NCI-H1048 (cell line): ENCODE results near the gene TCERG1L.
"Not testable (repeated sequence)": the region's sequence is repeated elsewhere in the genome, so short reads cannot be mapped to it uniquely, and the experiment has no call there.

ENCODE experiments used
- DNase-seq: peaks from one replicate; lab custom pipeline; 2025; lab: John Stamatoyannopoulos, UW

Gene TCERG1L

DNA sequence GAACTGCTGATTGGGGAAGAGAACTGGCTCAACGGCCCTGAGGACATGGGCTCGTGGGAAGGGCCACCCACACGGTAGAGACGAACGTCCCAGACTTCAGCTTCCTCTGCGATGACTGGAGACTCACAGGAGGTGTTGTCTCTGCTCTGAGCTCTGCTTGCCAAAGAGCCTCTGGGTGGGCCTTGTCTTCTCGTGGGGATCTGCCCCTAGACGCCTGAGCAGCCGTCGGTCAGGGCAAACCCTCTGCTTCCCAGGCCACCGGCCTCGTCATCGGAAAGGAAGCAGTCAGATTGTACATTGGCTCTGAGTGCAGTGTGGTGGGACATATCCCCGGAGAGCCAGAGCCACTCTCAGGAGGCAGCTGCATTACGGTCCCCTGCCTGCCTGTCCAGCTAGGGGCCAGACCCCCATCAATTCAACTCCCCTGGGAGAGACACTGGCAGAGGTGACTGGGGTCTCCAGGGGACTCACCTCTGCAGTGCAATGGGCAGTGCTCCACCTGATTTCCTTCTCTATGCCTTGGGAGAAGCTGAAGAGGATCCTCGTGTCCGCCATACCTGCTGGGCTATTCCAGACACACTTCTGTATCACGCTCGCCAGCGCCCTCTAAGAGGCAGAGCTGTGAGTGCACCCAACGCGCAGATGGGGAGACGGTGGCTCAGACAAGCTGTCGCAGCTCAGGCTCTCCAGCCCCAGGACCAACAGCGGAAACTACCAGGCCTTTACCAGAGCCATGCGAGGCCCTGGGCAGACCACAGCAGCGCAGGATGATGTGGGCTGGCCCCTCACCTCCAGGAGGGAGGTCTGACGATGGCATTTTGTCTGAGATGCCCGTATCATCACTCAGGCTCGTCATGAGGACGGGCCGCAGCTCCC, 227.4 kb downstream of the TCERG1L start:
- DNase-seq, result no peak

DNA sequence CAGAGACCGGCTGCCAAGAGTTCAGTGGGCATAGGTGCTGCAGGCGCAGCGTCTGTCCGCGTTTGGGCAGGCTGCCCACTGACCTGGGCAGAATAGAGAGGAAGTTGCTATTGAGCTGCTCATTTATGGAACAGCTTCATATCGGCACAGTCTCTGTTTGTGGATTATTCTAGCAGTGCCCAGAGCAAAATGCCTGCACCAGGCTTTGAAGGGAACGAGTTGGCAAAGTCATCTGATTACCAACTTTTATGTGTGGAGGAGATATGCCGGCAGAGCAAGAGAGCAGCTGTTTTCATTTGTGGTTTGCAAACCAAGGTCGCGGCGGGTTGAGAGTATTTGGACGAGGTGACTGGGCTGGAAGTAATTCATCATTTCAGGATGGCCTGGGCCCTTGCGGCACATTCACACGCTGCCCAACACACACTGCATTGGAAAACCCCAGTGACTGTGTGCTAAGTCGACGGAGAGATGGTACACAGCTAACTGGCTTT, 228.5 kb downstream of the TCERG1L start:
- DNase-seq, result no peak

DNA sequence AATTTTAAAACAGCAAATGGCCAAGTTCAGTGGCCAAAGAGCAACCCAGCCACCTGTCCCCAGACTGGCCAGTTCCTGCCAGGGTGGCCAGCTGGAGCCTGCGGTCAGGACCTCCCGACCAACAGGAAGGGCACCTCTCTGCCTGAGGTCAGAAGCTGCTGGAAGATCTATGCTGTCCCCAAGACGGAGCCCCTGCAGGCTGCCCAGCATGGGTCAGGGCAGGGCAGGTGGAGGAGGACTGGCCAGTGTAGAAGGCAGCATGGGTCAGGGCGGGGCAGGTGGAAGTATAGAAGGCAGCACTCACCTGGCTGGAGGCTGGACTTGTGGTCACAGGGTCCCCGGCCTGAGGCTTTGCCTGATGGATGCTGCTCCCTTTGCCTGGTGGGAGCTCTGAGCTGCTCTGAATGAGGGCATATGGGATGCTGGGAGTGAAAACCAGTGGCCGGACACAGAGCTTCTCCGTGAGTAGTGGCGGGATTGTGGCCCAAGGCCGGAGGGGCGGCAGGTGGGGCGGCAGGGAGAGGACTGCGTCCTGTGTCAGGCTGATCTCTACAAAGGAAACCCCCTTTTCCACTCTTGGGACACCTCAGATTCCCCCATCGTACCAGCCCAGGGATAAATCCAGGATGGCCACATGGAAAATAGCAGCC, 229.2 kb downstream of the TCERG1L start:
- no peak for DNase-seq

DNA sequence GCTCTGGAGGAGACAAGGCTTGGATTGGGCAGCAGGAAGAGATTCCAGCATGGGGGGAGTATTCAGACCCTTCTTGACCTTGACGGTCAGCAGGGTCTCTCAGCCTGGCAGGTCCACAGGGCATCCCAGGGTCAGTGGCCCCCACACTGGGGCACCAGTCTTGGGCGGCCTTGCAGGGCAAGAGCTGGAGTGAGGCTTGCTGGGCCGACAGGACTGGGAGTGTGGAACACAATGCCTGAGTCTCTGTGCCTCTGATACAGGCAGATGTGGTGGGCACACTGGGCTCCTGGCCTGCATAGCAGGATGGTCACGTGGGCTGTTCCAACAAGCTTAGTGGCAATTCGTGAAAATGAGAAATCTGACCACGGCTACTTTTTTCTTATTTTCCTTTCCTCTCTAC, 229.7 kb downstream of the TCERG1L start:
- no peak for DNase-seq

DNA sequence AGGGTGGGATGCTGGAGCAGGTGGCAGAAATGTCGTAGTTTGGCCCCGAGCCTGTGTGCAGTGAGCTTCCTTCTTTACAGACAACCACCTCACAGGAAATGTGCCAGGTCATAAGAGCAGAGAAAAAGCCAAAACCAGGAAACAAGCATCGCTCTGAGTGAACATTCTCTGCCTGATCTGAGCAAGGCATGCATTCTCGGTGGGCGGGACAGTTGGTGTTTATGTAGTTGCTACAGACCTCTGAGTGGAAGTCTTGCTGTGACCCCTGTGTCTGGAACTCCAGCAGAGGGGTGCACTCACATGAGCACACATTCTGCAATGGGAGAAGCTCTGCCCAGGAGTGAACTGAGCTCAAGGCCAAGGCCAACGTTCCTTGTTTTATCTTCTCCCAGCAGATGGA, 230.1 kb downstream of the TCERG1L start:
- no peak for DNase-seq

DNA sequence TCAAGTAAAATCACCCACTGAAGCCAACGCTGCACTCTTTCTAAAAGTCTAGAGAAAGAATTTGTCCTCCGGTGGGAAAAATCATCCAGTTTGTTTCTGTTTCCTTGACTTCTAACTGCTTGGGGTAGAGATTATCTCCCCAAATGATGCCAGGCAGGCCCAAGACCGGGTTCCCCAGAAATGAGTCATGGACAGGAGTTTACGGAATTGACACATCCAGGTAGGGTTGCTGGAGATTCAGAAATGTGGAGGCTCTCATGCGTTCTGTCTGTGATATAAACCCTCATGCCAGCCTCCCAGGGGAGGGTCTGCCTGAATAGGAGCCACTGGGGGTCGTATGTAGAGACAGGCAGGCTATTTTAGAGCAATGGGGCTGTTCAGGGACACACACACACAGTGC, 230.9 kb downstream of the TCERG1L start:
- no peak for DNase-seq

DNA sequence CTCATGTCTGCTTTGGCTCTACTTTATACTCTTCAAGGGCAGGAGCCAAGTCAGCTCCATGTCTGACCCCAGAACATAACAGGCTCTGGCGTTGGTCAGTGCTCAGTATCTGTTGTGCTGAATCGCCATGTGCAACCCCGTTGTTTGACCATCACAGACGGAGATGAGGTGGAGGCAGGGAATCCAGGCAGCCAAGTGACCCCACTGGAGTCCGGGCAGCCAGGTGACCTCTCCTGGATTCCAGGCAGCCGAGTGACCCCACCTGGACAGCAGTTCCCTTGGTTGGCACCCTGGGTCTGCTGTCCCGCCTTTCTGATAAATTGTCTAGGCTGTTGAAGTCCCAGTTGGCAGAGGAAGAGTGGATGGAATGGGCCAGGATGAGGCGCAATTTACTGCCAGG, 232.2 kb downstream of the TCERG1L start:
- no peak for DNase-seq

DNA sequence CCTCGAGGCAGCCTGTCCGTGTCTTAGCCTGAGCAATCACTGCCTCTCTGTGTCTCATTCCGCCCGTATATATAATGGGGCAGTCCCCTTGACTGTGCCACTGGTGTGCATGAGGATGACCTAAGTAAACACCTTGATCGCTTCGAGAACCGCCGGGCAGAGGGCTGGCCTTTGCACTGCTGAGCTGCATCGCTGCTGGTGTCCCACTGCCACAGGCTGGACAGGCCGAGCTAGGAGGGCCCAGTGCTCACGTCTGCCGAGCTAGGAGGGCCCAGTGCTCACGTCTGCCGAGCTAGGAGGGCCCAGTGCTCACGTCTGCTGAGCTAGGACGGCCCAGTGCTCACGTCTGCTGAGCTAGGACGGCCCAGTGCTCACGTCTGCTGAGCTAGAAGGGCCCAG, 232.6 kb downstream of the TCERG1L start:
- DNase-seq, result not testable (repeated sequence)

DNA sequence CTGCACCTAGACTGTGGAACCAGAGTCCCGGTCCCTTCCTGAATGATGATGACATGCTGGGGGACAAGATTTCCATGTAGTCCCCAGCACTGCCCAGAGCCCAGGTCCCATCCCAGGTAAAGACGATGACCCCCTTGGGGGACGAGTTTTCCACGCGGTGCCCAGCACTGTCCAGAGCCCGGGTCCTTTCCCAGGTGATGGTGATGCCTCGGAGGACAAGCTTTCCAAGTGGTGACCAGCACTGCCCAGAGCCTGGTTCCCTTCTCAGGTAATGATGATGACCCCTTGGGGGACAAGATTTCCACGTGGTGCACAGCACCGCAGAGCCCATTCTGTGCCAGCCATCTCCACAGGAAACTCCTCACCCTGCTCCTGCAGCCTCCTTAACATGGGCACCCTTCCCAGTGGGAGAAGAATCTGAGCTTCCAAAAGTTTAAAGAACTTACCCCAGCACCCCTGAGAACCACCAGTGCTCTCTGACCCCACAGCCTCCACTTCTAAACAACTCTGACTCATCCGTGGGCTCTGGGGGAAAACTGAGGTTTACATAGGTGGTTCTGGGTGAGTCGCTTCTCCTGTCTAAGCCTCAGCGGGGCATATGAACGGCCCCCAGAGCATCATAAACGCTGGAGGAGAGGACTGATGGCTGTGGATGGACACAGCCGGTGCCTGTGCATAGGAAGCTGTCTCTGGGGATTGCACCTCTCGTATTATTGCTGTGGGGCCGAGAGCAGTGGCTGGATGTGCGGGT, 233.2 kb downstream of the TCERG1L start:
- DNase-seq, result no peak

DNA sequence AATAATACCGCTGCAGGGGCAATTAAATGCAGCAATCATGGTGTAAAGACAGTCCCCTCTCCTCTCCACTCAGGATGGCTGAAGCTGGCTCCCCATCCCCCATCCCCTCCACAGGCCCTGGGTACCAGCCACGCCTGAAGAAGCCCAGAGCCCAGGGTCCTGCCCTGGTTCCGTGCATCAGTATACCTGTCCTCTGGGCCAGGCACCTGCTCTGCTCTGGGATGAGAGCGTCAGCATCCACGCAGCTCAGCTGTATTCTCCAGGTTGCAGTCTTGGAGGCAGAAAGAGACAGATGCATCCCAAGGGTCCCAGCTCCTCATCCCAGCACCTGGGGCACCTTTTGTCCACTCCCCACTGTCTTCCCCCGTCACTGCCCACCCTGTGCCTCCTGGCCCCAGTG, 233.8 kb downstream of the TCERG1L start:
- DNase-seq, result no peak

DNA sequence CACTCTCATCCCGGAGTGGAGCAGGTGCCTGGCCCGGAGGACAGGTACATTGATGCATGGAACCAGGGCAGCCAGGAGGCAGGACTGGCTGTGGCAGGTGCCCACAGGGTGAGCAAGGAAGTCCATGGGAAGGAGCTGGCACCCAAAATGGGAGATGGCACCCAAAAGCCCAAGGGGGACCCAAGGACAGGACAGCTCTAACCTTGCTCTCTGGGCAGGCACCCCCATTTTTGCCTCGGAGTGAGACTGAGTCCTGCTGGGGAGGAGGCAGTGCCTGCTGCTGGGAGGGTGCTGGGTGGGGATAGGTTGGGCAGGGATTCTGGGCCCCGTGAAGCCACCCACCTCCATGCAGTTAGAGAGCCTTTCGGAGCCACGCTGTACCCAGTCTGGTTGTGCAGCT, 234.5 kb downstream of the TCERG1L start:
- DNase-seq, result no peak

DNA sequence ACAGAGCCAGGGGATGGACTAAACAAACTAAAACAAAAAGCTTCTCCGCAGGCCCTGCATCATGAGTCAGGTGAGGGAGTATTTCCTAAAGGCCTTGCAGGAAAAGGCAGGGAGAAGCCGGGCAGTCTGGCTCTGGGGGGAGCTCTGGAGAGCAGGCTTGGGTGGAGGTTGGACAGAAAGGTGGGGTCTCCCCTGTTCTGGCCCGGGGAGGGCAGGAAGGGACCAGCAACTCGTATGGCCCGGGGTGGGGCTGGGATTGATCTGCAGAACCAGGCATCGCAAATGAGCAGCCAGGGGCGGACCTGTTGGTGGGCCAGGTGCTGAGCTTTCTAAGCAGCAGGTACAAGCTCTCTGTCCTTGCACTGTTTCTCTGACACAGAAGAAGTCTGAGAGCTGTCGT, 235.2 kb downstream of the TCERG1L start:
- DNase-seq, result no peak

DNA sequence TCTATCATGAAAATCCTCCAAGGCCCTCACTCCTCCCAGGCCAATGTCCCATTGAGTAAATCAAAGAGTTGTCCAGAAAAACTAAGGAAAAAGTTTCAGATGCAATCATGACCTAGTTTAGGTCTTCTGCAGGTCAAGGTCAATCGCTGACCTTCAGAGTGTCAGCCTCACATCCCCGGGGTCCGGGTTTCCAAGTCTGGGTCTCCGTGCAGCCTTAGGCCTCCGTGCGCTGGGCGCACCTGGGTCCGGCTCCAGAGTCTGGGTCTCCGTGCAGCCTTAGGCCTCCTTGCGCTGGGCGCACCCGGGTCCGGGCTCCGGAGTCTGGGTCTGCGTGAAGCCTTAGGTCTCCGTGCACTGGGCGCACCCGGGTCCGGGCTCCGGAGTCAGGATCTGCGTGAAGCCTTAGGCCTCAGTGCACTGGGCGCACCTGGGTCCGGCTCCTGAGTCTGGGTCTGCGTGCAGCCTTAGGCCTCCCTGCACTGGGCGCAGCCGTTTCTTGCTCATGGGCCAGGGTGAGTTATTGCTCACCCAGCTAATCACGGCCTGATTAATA, 236.2 kb downstream of the TCERG1L start:
- DNase-seq, result no peak

DNA sequence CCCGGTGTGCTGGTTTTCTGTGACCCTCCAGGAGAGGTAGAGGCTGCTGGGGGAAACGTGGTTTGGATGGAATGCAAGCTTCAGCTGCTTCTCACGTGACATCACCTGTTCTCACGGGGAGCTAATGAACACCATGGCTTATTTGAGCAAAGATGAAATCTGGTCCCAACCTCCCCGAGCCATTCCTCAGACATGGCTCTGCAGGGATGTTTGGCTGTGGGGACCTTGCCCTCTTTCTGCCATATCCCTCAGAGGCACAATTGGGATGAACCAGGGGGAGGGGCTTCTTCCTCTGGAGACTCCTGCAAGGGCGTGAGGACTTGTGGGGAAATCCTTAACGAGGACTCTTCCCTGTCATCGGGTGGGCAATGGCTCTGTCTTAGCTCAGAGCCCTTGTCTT, 236.8 kb downstream of the TCERG1L start:
- no peak for DNase-seq

DNA sequence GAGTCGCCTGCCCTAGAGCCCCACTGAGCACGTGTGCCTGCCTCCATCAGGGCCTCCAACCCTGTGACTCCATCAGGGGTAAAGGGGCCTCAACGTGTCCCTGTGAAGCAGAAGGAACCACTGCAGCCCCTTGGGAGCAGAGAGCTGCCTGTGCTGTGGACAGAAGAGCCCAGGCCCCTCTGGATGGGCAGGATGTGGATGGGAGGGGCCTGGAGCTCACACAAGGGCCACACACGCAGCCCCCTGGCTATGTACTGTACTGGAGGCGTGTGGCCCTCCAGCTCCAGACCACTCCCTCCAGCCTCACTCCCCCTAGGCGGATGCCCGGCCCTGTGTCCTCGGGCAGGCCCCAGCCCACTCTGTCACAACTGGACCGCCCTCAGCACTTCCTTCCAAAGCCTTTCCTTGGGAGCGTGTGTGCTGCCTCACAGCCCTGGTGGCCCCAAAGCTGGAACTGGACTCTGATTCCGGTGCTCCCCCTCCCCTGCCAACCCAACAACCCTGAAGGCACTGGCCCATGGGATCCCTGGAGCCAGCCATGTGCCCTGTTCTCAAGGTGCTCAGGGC, 238.0 kb downstream of the TCERG1L start:
- DNase-seq, result no peak

DNA sequence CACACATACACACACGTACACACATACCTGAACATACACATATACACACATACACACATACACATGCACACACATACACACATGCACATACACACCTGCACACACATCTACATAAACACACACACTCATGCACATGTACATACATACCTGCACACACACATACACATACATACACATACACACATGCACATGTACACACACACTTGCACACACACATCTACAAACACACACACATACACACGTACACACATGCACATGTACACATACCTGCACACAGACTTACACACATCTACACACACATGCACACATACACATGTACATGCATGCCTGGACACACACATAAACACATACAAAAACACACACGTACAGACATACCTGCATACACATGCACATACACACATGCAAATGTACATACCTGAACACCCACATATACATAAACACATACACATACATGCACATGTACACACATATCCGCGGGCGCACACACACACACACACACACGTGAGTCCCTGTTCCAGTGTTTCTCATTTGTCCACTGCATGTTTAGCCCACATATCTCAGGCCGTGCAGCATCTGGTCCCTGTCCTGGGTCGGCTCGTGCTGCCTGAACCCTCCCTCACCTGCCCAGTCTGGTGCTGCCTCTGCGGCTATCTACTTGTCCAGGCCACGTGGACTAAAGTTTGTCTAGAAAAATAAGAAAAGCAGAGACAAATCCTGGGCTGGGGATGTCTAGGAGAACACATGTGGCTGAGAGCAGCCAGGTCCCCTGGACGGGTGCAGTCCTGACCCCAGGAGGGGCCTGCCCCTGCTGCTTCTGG, 238.7 kb downstream of the TCERG1L start:
- DNase-seq, result no peak

DNA sequence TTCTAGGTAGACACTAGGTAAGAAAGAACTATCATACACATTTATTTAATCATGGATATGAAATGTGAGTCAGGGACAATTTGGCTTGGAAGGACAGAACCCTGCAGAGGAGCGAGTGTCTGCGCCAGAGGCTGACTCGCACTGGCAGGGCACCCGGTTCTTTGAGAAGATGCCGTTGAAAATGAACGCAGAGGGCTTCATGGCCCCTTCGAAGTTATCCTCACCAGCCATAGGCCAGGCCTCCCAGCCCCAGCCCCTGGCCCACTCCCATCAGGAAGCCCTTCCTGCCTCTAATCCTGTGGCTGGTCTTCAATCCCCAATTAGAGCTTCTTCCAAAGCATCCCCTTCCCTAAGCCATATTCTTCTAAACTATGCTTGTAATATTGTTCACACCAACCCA, 239.8 kb downstream of the TCERG1L start:
- no peak for DNase-seq

DNA sequence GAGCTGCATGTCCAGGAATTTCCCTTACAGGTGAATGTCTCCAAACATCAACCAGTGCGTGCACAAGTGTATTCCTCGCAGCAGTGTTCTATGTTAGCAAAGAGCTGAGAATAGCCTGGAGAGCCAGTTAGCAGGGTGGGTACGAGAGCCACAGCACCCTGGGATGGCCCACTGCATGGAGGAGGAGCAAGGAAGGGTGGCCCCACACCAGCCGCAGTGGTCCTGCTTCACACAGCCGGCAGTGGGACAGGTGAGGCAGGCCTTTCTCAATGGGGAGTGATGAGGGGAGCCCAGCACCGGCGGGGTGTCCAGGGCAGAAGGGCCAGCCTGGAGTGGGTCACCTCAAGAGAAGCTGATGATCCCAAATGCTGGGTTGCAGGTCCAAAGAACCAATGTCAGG, 240.7 kb downstream of the TCERG1L start:
- no peak for DNase-seq

DNA sequence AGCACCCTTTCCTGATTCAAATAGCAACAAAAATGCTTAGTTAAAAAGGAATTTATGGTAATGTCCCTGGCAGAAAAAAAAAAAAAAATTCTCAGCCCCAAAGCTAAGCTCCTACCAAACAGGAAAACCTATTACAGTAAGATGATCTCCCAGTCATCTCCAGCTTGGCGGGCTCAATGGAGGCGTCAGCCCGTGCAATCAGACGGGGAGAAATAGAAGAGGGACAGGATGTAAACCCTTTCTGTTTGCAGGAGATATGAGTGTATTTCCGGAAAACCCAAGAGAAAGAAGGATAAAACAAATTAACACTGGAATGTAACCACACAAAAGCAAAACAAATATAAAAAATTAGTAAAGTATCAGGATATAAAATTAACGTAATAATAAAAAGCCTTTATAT, 242.8 kb downstream of the TCERG1L start:
- no peak for DNase-seq

DNA sequence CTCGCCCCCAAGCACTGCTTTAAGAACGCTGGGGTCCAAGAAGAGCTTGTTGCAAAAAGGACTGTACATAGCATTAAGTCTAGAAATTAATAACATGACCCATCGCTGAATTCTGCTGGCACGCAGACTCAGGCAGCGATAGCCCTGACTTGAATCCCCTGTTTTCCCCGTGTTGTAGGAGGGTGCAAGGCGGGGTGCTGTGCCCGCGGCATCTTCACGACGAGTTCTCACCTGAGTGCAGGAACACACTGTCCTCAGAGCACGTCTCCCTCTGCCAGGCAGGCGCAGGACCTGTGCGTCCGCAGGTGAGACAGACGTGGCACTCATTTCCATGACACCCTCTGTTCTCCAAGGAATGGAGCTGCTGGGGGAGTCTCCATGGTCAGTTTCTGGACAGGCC, 243.2 kb downstream of the TCERG1L start:
- no peak for DNase-seq

DNA sequence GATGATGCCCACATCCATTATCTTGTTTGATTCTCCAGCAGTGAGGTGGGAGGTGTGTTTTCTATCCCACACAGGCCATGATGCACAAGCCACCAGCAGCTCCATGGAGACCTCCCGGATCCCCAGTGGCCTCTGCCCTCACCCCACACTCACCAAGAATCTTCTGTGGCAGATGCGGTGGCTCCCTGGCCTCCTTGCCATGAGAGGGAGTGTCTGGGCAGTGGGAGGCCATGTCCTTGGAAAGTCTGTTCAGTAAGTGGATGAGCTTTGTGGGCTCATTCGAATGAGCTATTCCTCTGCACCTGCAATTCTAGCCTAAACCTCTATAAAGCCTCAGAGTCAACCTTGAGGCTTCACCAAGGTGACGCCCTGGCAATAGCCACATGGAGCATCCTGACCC, 243.8 kb downstream of the TCERG1L start:
- DNase-seq, result no peak
